Measurements from ENCODE around the gene SORCS1.

DNA sequence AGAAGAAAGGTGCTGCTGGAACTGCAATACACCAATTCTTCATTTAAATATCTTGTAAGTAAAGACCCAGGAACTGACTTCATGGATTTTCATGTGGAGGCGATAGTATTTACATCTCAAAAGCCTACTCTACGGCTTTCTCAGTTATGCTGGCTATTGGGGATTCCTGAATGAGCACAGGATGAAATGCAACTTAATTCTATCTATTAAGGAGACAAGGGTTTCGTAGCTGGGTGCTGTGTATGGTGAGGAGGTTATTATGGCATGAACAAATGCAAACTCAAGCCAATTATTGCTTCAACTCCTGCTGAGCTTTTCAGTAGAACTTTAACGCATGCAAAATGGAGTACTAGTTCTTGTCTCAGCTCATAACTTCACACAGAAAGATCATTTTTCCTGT, 251.2 kb downstream of the SORCS1 start:
- TF ChIP-seq, protein P1, sequence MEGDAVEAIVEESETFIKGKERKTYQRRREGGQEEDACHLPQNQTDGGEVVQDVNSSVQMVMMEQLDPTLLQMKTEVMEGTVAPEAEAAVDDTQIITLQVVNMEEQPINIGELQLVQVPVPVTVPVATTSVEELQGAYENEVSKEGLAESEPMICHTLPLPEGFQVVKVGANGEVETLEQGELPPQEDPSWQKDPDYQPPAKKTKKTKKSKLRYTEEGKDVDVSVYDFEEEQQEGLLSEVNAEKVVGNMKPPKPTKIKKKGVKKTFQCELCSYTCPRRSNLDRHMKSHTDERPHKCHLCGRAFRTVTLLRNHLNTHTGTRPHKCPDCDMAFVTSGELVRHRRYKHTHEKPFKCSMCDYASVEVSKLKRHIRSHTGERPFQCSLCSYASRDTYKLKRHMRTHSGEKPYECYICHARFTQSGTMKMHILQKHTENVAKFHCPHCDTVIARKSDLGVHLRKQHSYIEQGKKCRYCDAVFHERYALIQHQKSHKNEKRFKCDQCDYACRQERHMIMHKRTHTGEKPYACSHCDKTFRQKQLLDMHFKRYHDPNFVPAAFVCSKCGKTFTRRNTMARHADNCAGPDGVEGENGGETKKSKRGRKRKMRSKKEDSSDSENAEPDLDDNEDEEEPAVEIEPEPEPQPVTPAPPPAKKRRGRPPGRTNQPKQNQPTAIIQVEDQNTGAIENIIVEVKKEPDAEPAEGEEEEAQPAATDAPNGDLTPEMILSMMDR (IDR thresholded peaks at IDR 0.05), result no peak
- no peak for TF ChIP-seq POLR2A (IDR thresholded peaks at IDR 0.05)
